Chondrocyte (in vitro differentiated cells): Measurements from ENCODE around the gene RNF32. TPM values are rescaled to one million over a fixed set of nuclear protein-coding genes. Genes with fewer than 3 reads are reported as not detected.

Source experiments
- DNase-seq: peaks from one replicate; pipeline ENCODE4 v3.0.0; 2021; ENCODE audit warnings: mixed read lengths, low spot score
- H3K27ac Mint-ChIP-seq: one replicate; pipeline ENCODE4 v1.8.0; 2021; ENCODE audit warnings: mild to moderate bottlenecking, moderate library complexity, mixed read lengths; ENCODE audit not compliant: unreplicated experiment
- H3K27me3 Mint-ChIP-seq: 2 replicates; pipeline ENCODE4 v1.8.0; 2021; ENCODE audit warnings: low read depth, mixed read lengths
- H3K36me3 Mint-ChIP-seq: 2 replicates; pipeline ENCODE4 v1.8.0; 2021; ENCODE audit warnings: low read depth, mixed read lengths
- H3K4me1 Mint-ChIP-seq: 2 replicates; pipeline ENCODE4 v1.8.0; 2021; ENCODE audit warnings: low read depth, mild to moderate bottlenecking, mixed read lengths
- H3K4me3 Mint-ChIP-seq: one replicate; pipeline ENCODE4 v1.8.0; 2021; ENCODE audit warnings: mild to moderate bottlenecking, moderate library complexity, mixed read lengths; ENCODE audit not compliant: unreplicated experiment
- H3K9me3 Mint-ChIP-seq: 2 replicates; pipeline ENCODE4 v1.8.0; 2021; ENCODE audit warnings: low read depth, mixed read lengths
- CTCF ChIP-seq: fragments of 200-600 bp; sonication (generic); IDR thresholded peaks from 2 replicates; pipeline ENCODE4 v1.5.0; 2021; ENCODE audit warnings: antibody characterized with exemption, mild to moderate bottlenecking, moderate library complexity
- total RNA-seq: library from RNA; stranded (reverse); gene quantifications from 3 replicates; pipeline ENCODE4 v1.2.1, GENCODE V29; 2021

RNF32 gene
- total RNA-seq, 1 donor from 2014 or later: 0.52 TPM

GRCh38 chr7:156606691-156607331 lies 33.8 kb upstream of the RNF32 start:
- Mint-ChIP-seq H3K36me3 (no peaks in the 10 kb centered on the region), H3K9me3 (no peaks in the 10 kb centered on the region), H3K27me3 (no peaks in the 10 kb centered on the region), H3K4me1 (peaks cover 8% of the 10 kb centered on the region), H3K4me3 (no peak overlapping the region), H3K27ac (no peak overlapping the region)
- TF ChIP-seq CTCF: no peak
- no peak for DNase-seq

DNA sequence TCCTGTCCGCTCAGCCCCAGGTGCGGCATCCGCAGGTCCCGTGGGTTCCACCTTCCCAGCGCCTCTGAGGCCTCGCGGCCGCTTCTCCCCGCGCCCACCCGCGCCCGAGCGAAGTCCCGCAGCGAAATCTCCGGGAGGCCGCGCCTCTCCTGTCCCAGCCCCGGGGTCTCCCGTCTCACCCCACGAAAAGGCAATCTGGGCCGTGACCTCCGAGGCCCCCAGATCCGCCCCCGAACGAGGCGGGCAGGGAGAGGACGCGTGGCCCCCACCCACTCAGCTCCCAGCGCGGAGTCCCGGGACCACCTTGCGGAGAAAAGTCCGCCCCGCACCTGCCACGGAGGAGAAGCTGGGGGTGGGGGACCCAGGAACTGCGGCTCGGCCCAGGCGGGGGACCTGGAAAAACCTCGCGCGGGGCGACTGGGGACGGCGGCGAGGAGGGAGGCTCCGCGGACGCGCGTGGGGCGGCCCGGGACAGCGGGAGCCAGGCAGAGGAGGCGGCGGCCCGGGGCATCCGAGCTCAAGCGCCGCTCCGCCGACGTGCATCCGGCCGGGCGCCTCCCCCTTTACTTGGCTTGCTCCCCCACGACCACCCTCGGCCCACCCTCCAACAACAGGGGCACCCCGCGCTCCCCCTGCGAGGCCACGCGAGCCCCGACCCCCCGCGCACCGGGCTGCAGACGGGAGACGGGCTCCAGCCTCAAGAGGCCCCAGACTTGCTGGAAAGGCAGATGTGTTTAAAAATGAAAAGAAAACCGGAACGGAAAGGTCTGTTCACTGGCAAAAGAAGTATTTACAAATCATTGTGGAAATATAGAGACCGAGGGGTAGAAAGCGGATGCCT lies 33.0 kb upstream of the RNF32 start:
- no peak for DNase-seq
- Mint-ChIP-seq H3K9me3 (no peaks in the 10 kb centered on the region), H3K36me3 (no peaks in the 10 kb centered on the region), H3K27me3 (no peaks in the 10 kb centered on the region), H3K4me3 (no peak overlapping the region), H3K27ac (no peak overlapping the region), H3K4me1 (peaks cover 8% of the 10 kb centered on the region)
- TF ChIP-seq CTCF: no peak

GRCh38 chr7:156608173-156608478 lies 32.4 kb upstream of the RNF32 start:
- Mint-ChIP-seq H3K4me3 (no peak overlapping the region), H3K27me3 (no peaks in the 10 kb centered on the region), H3K9me3 (no peaks in the 10 kb centered on the region), H3K36me3 (no peaks in the 10 kb centered on the region), H3K4me1 (peaks cover 8% of the 10 kb centered on the region), H3K27ac (no peak overlapping the region)
- TF ChIP-seq CTCF: no peak
- no peak for DNase-seq

DNA sequence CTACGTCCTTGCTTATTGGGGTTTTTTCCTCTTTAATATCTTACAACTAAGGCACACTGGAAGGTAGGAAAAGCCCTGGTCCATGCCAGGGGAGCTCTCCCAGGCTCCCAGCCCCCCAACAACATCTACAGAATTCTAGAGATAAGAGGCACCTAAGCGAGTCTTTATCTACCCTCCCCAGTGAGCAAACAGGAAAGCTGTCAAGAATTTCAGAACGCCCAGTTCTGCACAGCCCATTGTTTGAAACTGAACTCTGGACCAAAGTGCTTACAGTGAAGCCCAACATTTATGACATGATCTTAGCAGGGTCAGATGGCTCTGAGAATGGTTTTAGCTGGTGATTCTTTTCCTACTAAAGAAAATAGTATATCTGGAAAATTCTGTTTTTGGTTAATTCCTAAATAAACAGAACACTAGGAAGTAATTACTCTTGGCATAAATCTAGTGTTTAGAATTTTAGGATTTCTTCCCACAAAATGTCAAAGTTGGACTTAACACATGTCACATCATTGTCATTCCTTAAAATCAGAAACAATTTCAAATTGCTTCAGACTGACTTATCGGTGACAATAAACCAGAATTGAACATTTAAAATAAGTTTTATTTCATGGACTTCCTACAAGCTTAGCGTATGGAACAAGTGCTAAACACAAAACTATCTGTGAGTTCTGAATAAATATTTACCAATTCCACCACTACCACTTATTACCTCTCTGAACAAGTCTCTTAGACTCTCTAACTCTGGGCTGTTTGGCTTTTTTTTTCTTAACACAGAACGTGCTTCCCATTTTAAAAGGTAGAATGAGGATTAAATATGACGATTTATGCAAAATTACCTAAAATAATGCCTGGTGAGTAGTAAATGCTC lies 31.3 kb upstream of the RNF32 start:
- no peak overlapping the region for H3K27ac Mint-ChIP-seq
- H3K9me3 Mint-ChIP-seq: no peaks in the 10 kb centered on the region
- H3K36me3 Mint-ChIP-seq: no peaks in the 10 kb centered on the region
- peaks cover 6% of the 10 kb centered on the region for H3K4me1 Mint-ChIP-seq
- TF ChIP-seq CTCF: no peak
- no peaks in the 10 kb centered on the region for H3K27me3 Mint-ChIP-seq
- no peak overlapping the region for H3K4me3 Mint-ChIP-seq
- no peak for DNase-seq

DNA sequence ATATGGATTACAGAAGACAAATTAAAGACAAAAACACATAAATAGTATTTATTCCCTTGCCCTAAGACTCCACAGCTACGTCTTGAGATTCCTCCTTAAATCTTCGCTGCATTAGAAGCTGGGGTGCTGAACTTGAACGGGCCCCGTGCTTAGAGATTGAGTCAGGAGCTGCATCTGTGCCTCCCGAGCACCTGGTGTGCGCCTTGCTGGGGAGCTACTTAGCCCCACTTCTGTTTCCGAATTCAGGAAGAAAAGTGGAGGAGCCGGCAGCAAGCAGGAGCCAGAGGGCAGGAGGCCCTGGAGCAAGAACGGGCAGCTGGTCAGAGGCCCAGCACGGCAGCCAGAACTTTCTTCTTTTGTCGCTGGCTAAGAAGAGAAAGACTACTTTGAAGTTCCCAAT lies 30.4 kb upstream of the RNF32 start:
- DNase-seq: no peak
- no peak overlapping the region for H3K27ac Mint-ChIP-seq

More for the DNA sequence above, 30.4 kb upstream of the RNF32 start:
- Mint-ChIP-seq H3K4me3 (no peak overlapping the region), H3K4me1 (no peaks in the 10 kb centered on the region), H3K9me3 (no peaks in the 10 kb centered on the region), H3K36me3 (no peaks in the 10 kb centered on the region), H3K27me3 (peaks cover 3% of the 10 kb centered on the region)
- no peak for TF ChIP-seq CTCF
